ENCODE data around the gene PI16. TPM values are rescaled to one million over a fixed set of nuclear protein-coding genes. Genes with fewer than 3 reads are reported as not detected.
A peak's percentile ranks its signal among the peaks of the same experiment; 100 is the strongest.

PI16 gene
- polyA plus RNA-seq, 4 donors, result 0.64 to 4.2 (median 1.6) TPM

DNA sequence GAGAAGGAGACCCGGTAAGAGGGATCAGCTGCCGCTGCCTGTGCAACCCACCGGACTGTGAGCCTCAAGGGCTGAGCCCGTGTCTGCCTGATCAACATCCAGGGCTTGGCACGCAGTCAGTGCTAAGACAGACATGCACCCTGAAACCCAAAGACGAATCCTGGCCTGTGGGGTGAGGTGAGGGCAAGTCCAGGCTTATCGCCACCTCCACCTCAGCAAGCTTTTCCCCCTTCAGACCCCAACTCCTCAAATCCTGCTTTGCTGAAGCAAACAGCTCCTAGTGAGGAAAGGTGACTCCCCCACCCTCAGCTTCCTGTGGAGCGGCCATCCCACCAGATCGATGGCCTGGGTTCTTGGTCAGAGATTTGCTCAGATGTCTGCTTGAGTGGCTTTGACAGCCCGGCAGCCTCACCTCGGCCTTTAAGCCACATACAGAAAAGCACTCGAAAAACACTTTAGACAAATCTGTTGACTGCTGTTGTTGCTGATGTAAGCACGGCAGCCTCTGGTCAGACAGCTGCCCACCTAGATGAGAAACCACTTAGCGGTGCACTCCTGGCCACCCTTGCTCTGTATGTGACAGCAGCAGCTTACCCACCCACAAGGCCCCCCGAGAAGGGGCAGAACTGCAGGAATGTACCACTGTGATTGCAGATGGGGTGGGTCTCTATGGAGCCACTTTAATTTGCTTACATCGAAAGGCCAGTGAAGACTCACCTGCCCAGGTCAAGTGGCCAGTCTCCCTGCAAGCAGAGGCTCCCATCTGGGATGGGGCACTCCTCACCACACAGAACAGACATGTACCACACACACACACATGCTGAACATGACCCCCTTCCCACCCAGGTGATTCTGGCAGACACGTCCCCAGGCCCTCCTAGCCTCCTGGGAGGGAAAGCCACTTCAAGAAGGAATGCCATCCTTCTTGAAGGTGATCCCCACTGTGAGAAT is 16.6 kb downstream of the PI16 start:
- DNase-seq (ENCODE audit: low read depth in 4 of 4, low spot score in 2 of 4), result no peak

DNA sequence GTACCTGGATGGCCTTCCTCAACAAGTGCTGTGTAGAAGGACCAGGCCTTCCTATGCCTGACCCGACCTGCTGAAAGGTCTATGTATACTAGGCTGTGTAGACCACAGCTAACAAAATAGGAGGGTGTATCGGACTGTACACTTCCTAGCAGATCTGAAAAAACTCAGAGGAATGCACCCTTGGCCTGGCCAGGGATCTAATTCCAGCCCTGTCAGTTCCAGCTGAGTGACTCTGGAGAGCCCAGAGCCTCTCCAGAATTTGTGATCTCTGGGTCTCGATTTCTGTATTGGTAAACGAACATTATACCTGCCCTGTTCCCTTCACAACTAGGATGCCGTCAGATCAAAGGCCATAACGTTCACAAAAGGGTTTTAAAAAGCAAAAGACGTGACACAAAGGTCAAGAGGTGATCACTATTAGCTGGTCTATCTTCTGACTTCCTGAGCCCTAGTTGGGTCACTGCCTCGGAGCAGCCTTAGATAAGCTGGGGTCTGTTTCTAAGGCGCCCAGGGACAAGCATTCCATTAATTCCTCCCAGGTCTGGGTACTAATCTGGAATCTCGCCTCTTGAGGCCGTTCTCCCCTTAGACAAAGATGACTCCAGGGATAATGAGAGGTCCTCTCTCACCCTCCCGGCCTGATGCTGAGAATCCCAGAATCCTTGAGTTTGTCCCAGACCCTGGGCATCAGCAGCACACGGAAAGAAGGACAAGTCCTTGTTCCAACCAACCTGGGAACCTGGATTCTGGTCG is 17.6 kb downstream of the PI16 start:
- no peak for DNase-seq (ENCODE audit: low read depth in 4 of 4, low spot score in 2 of 4)

DNA sequence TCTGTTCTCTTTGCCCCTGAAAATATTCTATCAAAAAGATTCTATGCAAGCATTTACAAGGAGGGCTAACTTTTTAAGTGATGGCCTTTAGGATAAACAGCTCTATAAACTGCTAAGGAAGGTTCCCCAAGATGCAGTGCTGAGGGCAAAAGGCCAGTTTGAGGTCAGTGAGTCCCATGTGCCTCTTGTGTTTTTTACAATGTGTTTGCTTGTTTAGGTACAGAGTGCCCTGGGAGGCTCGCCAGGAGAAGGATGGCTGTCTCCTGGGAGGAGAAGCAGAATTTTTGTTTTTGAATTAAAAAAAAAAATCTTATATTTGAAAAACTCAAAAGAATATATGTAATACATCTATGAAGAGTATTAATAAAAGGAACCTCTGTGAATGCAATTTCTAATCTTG is 18.7 kb downstream of the PI16 start:
- no peak for DNase-seq (ENCODE audit: low read depth in 4 of 4, low spot score in 2 of 4)

DNA sequence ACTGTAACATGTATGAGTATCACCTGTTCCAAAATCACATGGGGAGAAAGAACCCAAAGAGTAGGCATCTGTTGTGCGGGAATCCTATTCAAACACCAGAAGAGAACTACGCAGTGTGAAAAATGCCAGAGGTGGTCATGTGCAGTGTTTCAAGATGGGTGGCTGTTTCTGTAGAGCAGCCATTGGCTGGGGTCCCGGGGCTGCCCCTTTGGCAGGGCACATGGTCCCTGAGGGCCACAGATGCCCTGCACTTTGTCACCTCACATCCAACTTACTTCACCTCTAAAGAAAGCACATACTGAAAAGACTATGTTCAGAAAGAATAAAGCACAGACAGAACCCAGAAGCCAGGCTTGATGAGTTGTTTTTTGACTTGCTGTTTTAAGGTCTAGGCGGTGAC is 19.1 kb downstream of the PI16 start:
- DNase-seq (ENCODE audit: low read depth in 4 of 4, low spot score in 2 of 4), result no peak

DNA sequence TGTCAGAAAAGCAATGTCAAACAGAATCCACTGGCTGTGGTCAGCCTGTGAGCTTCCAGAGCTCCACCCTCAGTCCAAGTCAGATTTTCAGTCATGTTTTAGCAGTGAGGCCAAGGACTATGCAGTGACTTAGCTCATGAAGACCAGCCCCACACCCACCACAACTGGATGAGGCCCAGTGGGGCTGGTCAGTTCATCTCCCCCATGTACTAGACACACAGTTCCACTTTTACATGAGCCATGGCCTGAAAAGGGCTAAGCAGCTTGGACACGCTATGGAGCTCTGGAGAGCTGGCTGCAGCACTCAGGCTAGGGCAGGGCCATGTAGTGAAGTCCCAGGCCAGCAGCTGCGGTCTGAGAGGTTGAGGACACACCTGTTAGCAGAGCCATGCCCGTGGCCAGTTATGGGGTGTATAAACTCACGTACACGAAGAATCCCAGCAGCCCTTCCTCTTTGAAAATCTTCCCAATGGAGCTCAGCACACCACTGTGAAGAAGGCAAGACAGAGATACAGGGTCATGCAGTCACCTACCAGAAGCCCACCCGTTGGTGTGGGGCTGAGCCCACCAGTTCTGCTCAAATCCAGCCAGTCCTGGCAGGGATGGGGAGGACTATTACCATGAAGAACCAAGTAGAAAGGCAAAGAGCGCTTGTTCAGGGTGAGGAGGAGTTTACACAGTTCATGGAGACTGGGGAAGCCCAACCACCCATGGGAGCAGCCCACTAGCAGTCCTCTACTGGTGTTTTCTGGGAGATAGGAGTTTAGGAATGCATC is 20.9 kb downstream of the PI16 start:
- no peak for DNase-seq (ENCODE audit: low read depth in 4 of 4, low spot score in 2 of 4)

DNA sequence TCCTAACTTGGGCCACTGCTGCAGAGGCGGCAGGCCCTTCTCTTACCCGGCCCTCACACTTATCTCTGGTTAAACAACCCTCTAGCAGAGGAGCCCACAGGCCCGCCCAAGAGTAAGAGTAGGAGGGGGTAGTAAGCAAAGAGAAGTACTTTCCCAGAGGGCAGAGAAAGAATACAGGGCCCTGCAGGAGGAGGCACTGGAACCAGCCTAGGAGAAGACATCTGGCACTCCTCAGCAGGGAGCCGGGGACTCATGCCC is 21.4 kb downstream of the PI16 start:
- no peak for DNase-seq (ENCODE audit: low read depth in 4 of 4, low spot score in 2 of 4)

DNA sequence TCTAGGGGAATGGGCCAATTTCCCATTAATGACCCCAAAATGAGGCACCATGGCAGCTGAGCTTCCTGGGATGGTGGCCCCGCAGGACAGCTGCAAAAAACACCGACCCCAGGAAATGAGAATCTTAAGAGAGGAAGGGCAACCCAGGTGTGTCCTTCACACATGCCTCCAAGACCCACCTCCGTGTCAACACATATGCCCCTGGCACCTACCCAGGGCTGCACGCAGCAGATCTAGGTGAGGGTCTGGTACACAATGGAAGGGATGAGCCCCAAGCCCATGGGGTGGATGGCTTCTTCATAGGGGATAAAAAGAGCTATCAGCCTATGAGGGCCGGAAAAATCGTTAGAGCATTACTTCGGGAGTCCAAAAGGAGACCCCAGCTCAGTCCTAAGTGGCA is 22.0 kb downstream of the PI16 start:
- no peak for DNase-seq (ENCODE audit: low read depth in 4 of 4, low spot score in 2 of 4)

DNA sequence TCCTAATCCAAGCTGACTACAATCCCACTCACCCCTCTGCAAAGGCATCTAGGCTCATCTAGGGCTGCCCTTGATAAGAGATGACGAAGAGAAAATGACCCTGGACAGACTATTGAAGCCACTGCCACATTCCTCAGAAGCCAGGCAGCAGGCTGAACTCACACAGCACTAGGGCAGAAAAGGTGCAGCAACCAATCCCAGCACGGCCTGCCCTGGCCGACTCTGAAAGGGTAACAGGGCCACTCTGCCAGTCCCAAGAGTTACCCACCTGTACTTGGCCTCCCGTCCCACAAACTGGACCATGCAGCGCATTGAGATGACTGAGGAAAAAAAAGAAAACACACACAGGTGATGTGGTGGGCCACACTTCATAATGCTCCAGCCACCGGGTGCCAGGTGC is 22.4 kb downstream of the PI16 start:
- DNase-seq (ENCODE audit: low read depth in 4 of 4, low spot score in 2 of 4), result no peak

DNA sequence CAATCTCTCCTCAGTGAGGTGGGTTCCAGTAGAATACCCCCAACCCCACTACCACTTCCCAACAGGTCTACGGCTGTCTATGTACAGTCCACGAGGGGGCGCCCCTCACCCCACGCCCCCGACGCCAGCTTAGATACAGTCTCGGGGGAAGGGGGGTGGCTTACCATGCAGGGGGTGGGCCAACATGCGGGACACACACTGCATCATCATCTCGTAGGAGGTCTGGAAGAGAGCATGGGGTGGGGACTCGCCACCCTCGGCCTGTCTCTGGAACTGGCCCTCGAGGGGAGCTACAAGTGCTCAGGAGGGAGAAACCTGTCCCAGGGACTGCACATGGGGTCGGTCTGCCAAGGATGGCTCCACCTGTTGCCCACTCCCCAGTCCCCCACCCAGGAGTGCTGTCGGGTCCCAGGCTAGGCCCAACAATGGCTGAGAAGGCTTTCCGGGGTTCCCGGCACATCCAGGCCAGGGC is 23.0 kb downstream of the PI16 start:
- no peak for DNase-seq (ENCODE audit: low read depth in 4 of 4, low spot score in 2 of 4)

DNA sequence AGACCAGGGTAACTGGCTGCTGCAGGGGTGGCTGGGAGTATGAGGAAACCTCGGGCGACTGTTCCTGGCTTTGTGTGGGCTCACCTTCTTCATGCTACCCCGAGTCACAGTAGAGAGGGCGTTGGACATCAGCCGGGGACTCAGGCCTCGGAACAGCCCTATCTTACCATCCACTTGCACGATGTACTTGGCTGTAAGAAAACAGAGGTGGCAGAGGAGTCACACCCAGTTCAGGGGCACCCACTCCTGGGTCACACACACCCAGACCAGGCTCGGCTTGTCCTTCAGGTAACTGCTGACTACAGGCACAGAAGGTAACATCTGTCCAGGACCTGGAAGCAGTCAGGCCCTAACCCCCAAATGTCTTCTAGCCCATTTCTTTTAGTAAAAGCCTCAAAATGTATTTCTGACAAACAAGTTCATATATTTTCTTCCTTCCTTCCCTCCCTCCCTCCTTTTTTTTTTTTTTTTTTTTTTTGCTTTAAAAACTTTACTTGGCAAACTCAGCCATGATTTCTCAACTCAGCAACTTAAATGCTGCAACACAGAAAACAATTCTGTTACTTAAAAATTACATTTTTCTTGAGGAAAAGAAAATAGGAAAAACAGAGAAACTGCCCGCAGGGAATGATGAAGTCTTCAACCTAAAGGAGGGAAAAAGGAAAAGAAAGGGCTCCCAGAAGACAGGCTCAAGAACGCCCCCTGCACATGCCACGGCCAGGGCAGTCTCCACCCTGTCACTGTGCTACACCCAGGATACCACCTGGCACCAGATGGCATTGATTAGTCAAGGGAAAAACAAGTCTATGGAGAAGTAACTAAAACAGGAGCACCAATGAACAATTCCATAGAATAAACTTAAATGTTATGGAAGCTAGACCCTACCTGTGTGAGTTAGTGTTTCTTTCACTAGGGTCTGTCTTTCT is 24.1 kb downstream of the PI16 start:
- DNase-seq (ENCODE audit: low read depth in 4 of 4, low spot score in 2 of 4), result no peak

DNA sequence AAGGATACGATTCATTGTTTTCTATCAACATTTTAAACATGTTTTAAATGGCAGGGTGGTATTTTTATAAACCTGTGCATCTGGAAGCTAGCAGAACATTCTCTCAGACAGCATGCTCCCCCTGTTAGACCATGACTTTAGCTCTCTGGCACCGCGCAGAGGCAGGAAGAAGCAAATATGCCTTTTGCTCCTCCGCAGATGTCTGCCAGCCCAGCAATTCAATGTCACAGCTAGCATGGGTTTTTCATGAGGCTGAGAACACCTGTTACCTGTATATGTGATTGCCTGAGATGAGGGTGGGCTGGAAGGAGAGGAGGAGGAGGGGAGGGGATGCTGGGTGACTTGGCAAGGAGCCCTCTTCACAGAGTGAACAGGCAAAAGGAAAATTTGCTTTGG is 24.8 kb downstream of the PI16 start:
- DNase-seq (ENCODE audit: low read depth in 4 of 4, low spot score in 2 of 4), result no peak

DNA sequence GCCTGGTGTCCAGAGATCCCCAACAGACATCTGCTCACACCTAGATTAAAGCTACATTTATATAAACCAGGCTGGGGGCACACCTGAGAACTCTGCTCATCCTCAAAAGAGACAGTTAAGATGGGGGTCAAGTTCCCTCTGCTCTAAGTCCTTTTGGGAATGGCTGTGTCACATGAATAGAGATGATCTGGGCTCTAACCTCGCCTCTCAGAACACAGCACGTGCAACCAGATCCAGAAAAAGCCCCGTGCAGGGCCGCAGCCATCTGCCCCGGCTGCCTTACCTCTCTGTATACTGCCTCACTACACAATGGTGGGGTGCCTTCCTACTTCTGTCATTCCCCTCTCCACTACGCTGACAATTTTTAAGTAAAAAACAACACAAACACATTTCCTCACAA is 25.6 kb downstream of the PI16 start:
- DNase-seq (ENCODE audit: low read depth in 4 of 4, low spot score in 2 of 4), result no peak

DNA sequence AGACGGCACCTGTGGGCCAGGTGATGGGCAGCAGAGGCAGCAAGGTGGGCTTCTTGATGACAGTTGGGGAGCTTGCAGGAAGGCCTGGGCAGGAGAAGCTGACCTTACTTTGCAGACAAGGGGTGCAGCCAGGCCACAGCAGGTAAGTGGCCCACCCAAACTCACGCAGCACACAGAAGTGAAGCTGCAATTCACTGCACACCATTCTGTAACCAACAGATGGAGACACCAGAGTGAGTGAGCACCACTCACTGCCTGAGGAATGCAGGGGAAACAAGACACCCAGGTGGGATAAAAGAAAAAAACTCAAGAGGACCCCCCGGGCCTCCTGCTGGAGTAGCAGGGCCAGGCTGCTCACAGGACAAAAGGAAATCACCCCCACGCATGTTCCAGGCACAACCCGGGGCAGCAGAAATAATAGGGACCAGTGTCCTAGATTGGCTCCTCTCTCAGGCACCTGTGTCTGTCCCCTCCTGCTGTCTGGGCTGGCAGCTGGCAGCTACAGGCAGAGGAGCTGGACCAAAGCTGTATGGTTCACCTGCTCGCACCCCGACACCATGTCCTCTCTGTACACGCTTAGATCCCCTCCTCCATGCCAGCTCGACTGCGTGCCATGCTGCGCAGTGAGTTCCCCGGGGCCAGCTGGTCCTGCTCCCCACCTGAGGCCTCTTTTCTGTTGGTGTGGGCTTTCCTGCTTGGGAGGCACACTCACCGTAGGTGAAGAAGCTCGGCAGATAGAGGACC is 26.5 kb downstream of the PI16 start:
- no peak for DNase-seq (ENCODE audit: low read depth in 4 of 4, low spot score in 2 of 4)

DNA sequence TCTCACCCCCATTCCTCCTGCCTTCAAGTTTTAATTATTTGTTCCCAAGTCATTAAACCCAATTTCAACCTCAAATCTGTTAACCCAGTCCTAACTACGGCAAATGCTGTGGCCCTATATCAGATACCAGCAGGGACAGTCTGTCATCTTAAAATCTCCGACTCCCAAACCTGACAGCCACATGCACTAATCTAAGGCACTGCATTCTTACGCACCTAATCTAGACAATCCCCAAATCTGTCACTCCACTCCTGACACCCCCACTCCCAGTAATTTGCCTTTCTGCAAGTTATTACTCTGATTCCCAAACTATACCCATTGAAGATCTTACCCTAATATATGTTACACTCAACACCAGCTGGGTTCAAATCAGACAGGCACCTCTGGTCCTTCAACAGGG is 29.0 kb downstream of the PI16 start:
- no peak for DNase-seq (ENCODE audit: low read depth in 4 of 4, low spot score in 2 of 4)

DNA sequence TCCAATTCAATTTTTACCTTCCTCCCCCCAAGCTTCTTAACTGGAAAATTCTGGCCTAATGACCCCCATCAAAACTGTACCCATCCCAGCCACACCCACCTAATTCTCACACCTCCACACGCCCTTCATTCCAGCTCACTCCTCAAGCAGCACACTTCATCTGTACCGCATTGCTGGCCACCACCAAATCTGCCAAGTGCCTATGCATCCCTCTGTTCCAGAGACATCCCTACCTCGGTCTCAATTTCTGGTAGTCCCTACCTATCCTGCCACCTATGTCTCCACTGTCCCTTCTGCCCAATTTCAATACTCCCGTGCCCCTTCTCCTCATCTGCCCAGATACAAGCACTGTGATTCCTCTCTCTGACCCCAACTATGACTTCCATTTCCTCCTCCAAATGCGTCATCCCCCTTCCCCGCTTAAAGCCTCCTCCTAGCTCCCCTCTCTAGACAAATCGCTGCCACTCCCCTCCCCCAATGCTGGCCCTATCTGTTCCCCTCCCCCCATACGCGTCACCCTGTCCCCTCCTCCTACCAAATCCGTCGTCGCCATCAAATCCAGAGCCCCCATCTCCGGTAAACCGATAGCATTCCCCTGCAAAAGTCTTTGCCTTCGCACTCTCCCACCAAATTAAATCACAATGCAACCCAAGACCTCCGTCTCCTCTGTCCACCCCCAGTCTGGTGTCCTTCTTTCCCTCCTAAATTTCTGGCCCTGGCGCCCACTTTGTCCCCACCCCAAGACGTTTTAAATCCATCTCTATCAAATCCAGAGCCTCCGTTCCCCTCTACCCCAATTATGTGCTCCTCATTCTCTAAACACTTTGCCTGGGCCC is 30.3 kb downstream of the PI16 start:
- DNase-seq (ENCODE audit: low read depth in 4 of 4, low spot score in 2 of 4), result no peak

DNA sequence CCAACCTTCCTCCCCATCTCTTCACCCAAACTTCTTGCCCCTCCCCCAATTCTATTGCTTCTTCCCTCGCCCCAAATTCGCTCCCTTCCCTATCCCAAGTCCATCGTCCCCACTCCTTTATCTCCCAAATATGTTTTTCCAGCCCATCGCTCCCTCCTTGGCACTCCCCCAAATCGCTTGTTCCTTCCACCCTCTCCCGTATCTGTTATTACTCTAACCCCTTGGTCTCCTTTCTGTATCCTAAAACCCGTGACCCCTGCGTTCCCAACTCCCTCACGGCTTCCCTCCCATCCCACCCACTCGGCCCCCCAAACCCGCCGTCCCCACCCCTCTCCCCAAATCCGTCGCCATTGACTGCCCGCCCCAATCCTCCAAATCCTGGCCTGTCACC is 30.9 kb downstream of the PI16 start:
- DNase-seq (ENCODE audit: low read depth in 4 of 4, low spot score in 2 of 4), result no peak

DNA sequence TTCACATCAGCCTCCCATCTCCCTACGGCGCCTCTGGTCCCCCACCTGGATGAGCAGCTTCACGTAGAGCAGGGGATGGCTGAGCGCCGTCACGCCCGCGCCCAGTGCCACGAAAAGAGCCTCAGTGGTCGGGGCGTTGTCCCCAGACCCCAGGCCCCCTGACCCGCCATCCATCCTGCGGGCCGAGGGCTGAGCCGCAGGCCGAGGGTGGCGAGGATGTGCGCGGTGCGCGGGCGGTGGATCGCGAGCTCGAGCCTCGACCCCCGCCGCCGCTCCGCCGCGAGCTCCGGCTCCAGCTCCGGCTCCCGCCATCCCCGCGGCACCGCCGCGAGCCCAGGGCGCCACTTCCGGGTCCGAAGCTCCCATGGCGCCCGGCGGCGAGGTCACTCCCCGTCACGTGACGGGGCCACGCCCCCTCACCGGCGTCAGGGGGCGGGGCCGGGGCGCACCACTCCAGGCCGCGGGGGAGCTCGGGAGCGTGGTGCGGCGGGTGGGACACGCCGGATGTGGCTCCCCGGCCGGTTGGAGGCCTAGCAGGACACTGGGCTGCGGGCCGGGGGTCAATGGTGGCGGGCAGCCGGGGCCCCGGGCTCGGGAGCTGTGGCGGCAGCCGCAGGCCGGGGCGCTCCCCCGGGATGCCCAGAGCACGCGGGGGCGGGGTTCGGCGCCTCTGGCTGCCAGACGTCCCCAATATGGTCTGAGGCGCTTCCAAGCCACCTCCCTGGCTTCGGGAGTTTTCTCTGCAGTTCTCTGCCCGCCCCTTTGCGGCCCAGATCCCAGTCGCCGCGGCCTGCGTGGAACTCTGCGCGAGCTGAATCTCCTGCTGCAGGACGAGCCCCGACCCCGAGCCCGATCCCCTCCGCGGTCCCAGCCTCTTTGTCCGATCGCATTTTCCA is 31.5 kb downstream of the PI16 start, which contains the start of gene MTCH1:
MTCH1 (minus strand) TSS at position 389 of the 896 bp plus-strand sequence; CDS start at position 366, 23 bp downstream.
- peak in 3 of 4 donors; percentile 78 to 86 (median 86) for DNase-seq (ENCODE audit: low read depth in 4 of 4, low spot score in 2 of 4)

DNA sequence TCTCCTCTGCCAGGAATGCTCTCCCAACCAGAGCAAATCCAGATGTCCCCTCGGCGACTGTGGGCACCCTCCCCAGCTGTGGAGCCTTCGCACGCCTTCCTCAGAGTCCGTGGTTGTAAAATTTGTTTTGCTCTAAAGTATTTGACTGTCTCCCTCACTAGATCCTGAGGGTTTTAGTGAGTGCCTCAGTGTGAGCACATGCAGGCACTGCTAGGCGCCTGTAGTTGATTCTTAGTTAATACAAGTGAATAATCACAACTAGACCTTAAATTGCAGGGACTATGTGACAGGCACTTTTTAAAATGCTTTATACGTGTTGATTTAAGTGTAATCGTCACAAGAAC is 32.1 kb downstream of the PI16 start:
- no peak for DNase-seq (ENCODE audit: low read depth in 4 of 4, low spot score in 2 of 4)

Measured in left renal cortex interstitium (tissue), 4 donors.